Fibroblast of mammary gland (primary cell): ENCODE measurements around the gene DVL3.

Experiments used
- DNase-seq: peaks from one replicate; pipeline ENCODE4 v3.0.0-alpha.2; 2010; ENCODE audit warnings: low read depth
- H3K4me3 ChIP-seq: 2 replicates; pipeline ENCODE4 v1.5.1; 2011; ENCODE audit warnings: low read depth, mild to moderate bottlenecking, low read length, moderate library complexity; ENCODE audit not compliant: control insufficient read depth
- CTCF ChIP-seq: conservative IDR thresholded peaks from 2 replicates; pipeline ENCODE4 v1.5.1; 2011; ENCODE audit warnings: low read depth, low read length, inconsistent platforms; ENCODE audit not compliant: control insufficient read depth, insufficient read depth

DVL3 gene

GRCh38 chr3:184171562-184171961, 16.4 kb downstream of the DVL3 start:
- DNase-seq: peak; percentile 79
- no peak overlapping the region for H3K4me3 ChIP-seq
- no peak for TF ChIP-seq CTCF

GRCh38 chr3:184172681-184173373, 17.6 kb downstream of the DVL3 start:
- no peak for TF ChIP-seq CTCF
- DNase-seq: peak; percentile 97
- no peak overlapping the region for H3K4me3 ChIP-seq

GRCh38 chr3:184173374-184173722, 18.2 kb downstream of the DVL3 start:
- DNase-seq: no peak
- TF ChIP-seq CTCF: no peak
- H3K4me3 ChIP-seq: no peak overlapping the region

- no peak for TF ChIP-seq CTCF
- no peak for DNase-seq
- H3K4me3 ChIP-seq: no peak overlapping the region
These were observed 19.1 kb downstream of the DVL3 start for GRCh38 chr3:184174284-184174645.

- peak within 1 kb of the TSS; percentile 91 for H3K4me3 ChIP-seq
- no peak for TF ChIP-seq CTCF
- peak; percentile 99 for DNase-seq
These were observed 19.7 kb downstream of the DVL3 start, which contains the start of gene AP2M1 for GRCh38 chr3:184174646-184175492. Gene AP2M1 (plus strand): TSS chr3:184174855. CDS start chr3:184176994, 2,139 bp downstream.

GRCh38 chr3:184175506-184175905, 20.3 kb downstream of the DVL3 start:
- TF ChIP-seq CTCF: no peak
- DNase-seq: no peak
- H3K4me3 ChIP-seq: peak overlapping the region; percentile 91
